SK-N-SH treated with all-trans-retinoic acid at 6 μM for 48 hours (cell line): ENCODE results near the gene SMCO4.

ENCODE experiments used
- ARNTL ChIP-seq: fragments of 450-650 bp; formaldehyde crosslinking; IDR thresholded peaks from 2 replicates; pipeline ENCODE4 v1.5.0; 2020; ENCODE audit warnings: low read depth, mild to moderate bottlenecking, moderate library complexity, borderline replicate concordance
- ESRRG ChIP-seq: fragments of 250-450 bp; sonication (Bioruptor Pico); IDR thresholded peaks from 2 replicates; pipeline ENCODE4 v1.6.1; 2021; ENCODE audit warnings: mild to moderate bottlenecking
- ISL1 ChIP-seq: fragments of 250-450 bp; sonication (Bioruptor Pico); IDR thresholded peaks from 2 replicates; pipeline ENCODE4 v2.1.2; 2022; ENCODE audit warnings: mild to moderate bottlenecking, moderate library complexity
- RARB ChIP-seq: fragments of 250-450 bp; sonication (Bioruptor Pico); IDR thresholded peaks from 2 replicates; pipeline ENCODE4 v1.8.0; 2021; ENCODE audit warnings: mild to moderate bottlenecking, moderate library complexity
- ZC3H10 ChIP-seq: fragments of 250-450 bp; sonication (Bioruptor Pico); IDR thresholded peaks from 2 replicates; pipeline ENCODE4 v1.5.1; 2021; ENCODE audit warnings: mild to moderate bottlenecking, moderate library complexity
- ZFP3 ChIP-seq: fragments of 250-450 bp; sonication (Bioruptor Pico); IDR thresholded peaks from 2 replicates; pipeline ENCODE4 v1.5.0; 2020; ENCODE audit warnings: mild to moderate bottlenecking, moderate library complexity
- TF ChIP-seq, protein P1 (sequence below): fragments of 250-450 bp; sonication (Bioruptor Pico); IDR thresholded peaks from 2 replicates; pipeline ENCODE4 v1.5.1; 2020; ENCODE audit warnings: low read depth, mild to moderate bottlenecking, moderate library complexity
- TF ChIP-seq, protein P2 (sequence below): fragments of 250-450 bp; sonication (Bioruptor Pico); IDR thresholded peaks from 2 replicates; pipeline ENCODE4 v1.5.0; 2020; ENCODE audit warnings: mild to moderate bottlenecking, moderate library complexity
- TF ChIP-seq, protein P3 (sequence below): fragments of 250-450 bp; sonication (Bioruptor Pico); IDR thresholded peaks from 2 replicates; pipeline ENCODE4 v1.8.0; 2020; ENCODE audit warnings: mild to moderate bottlenecking, moderate library complexity, borderline replicate concordance

DNA sequence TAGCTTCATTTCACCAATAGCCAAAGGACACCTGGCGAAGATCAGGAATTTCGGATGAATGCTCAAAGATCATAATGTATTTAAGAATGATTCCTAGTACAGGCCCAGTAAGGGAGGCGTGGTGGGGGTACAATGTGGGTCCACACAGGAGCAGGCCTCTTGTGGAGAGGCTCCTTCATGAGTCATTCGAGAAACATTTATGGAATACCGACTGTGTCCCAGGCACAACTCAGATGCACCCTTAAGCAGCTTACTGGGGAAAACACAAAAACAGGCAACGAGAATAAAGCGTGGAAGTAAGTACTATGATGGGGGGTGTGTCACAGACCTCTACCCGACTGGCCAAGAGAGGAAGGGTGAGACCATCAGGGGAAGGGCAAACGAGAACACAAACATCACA lies 44.5 kb downstream of the SMCO4 start:
- TF ChIP-seq, protein P1, sequence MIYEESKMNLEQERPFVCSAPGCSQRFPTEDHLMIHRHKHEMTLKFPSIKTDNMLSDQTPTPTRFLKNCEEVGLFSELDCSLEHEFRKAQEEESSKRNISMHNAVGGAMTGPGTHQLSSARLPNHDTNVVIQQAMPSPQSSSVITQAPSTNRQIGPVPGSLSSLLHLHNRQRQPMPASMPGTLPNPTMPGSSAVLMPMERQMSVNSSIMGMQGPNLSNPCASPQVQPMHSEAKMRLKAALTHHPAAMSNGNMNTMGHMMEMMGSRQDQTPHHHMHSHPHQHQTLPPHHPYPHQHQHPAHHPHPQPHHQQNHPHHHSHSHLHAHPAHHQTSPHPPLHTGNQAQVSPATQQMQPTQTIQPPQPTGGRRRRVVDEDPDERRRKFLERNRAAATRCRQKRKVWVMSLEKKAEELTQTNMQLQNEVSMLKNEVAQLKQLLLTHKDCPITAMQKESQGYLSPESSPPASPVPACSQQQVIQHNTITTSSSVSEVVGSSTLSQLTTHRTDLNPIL (CRISPR knock-in tag) = no peak
- TF ChIP-seq ZFP3 (CRISPR knock-in tag) (no peak), ZC3H10 (CRISPR knock-in tag) (no peak), RARB (CRISPR knock-in tag) (no peak), ARNTL (CRISPR knock-in tag) (no peak), ESRRG (CRISPR knock-in tag) (no peak), ISL1 (CRISPR knock-in tag) (no peak)
- TF ChIP-seq, protein P2, sequence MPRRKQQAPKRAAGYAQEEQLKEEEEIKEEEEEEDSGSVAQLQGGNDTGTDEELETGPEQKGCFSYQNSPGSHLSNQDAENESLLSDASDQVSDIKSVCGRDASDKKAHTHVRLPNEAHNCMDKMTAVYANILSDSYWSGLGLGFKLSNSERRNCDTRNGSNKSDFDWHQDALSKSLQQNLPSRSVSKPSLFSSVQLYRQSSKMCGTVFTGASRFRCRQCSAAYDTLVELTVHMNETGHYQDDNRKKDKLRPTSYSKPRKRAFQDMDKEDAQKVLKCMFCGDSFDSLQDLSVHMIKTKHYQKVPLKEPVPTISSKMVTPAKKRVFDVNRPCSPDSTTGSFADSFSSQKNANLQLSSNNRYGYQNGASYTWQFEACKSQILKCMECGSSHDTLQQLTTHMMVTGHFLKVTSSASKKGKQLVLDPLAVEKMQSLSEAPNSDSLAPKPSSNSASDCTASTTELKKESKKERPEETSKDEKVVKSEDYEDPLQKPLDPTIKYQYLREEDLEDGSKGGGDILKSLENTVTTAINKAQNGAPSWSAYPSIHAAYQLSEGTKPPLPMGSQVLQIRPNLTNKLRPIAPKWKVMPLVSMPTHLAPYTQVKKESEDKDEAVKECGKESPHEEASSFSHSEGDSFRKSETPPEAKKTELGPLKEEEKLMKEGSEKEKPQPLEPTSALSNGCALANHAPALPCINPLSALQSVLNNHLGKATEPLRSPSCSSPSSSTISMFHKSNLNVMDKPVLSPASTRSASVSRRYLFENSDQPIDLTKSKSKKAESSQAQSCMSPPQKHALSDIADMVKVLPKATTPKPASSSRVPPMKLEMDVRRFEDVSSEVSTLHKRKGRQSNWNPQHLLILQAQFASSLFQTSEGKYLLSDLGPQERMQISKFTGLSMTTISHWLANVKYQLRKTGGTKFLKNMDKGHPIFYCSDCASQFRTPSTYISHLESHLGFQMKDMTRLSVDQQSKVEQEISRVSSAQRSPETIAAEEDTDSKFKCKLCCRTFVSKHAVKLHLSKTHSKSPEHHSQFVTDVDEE (CRISPR knock-in tag) = no peak
- TF ChIP-seq, protein P3, sequence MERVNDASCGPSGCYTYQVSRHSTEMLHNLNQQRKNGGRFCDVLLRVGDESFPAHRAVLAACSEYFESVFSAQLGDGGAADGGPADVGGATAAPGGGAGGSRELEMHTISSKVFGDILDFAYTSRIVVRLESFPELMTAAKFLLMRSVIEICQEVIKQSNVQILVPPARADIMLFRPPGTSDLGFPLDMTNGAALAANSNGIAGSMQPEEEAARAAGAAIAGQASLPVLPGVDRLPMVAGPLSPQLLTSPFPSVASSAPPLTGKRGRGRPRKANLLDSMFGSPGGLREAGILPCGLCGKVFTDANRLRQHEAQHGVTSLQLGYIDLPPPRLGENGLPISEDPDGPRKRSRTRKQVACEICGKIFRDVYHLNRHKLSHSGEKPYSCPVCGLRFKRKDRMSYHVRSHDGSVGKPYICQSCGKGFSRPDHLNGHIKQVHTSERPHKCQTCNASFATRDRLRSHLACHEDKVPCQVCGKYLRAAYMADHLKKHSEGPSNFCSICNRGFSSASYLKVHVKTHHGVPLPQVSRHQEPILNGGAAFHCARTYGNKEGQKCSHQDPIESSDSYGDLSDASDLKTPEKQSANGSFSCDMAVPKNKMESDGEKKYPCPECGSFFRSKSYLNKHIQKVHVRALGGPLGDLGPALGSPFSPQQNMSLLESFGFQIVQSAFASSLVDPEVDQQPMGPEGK (CRISPR knock-in tag) = no peak
